HCT116 (cell line): ENCODE measurements around the gene GTF3C4.

ENCODE experiments used
- CTCF ChIP-seq, 3 experiments: fragments of 200-600 bp in 1 of 3; sonication (generic) in 1 of 3; IDR thresholded peaks in 2 of 3; conservative IDR thresholded peaks in 1 of 3; 2 replicates each; pipeline ENCODE4 v1.5.1; 2012 to 2017; ENCODE audit warnings: low read depth in 2 of 3, low read length in 2 of 3, antibody characterized with exemption in 1 of 3, borderline replicate concordance in 1 of 3, control low read depth in 1 of 3, mild to moderate bottlenecking in 1 of 3, mixed read lengths in 1 of 3, mixed run types in 1 of 3, moderate library complexity in 1 of 3; ENCODE audit not compliant: insufficient read depth in 1 of 3
- EGR1 ChIP-seq: IDR thresholded peaks from 2 replicates; pipeline ENCODE4 v1.6.1; 2012; ENCODE audit warnings: low read depth
- EZH2phosphoT487 ChIP-seq: fragments of 200-600 bp; IDR thresholded peaks from 2 replicates; pipeline ENCODE4 v1.6.1; 2018; ENCODE audit warnings: antibody characterized with exemption, borderline replicate concordance
- SP1 ChIP-seq: IDR thresholded peaks from 2 replicates; pipeline ENCODE4 v1.6.1; 2012; ENCODE audit warnings: low read depth
- SRF ChIP-seq: IDR thresholded peaks from 2 replicates; pipeline ENCODE4 v1.6.1; 2012; ENCODE audit warnings: low read depth
- TCF7L2 ChIP-seq: IDR thresholded peaks from 2 replicates; pipeline ENCODE4 v1.7.0; 2011; ENCODE audit warnings: borderline replicate concordance, inconsistent platforms; ENCODE audit not compliant: insufficient read depth, insufficient read length; ENCODE audit errors: extremely low read depth
- YY1 ChIP-seq: IDR thresholded peaks from 2 replicates; pipeline ENCODE4 v1.6.1; 2011; ENCODE audit warnings: low read length, low read depth, moderate library complexity, mild to moderate bottlenecking; ENCODE audit not compliant: insufficient replicate concordance; ENCODE audit errors: extremely low read depth

- no peak for TF ChIP-seq EZH2phosphoT487
- TF ChIP-seq CTCF (IDR thresholded peaks at IDR 0.05 in 2 of 3, conservative IDR thresholded peaks at IDR 0.05 in 1 of 3; ENCODE audit: borderline replicate concordance in 1 of 3, insufficient read depth in 1 of 3, low read depth in 2 of 3, low read length in 2 of 3): no peak
- no peak for TF ChIP-seq EGR1
- TF ChIP-seq SRF: no peak
- no peak for TF ChIP-seq SP1
- no peak for TF ChIP-seq YY1
- no peak for TF ChIP-seq TCF7L2
These were observed 27.0 kb downstream of the GTF3C4 start for GRCh38 chr9:132697230-132697629.
